IMR-90 (cell line): Measurements from ENCODE around the gene CREBBP. TPM values are rescaled to one million over a fixed set of nuclear protein-coding genes. Genes with fewer than 3 reads are reported as not detected.

Source experiments
- ATAC-seq: fragments of 200-7000 bp; cut with Tn5 transposase; 2 replicates; pipeline ENCODE4 v1.9.1; 2020; ENCODE audit warnings: low read depth, mild to moderate bottlenecking, moderate library complexity
- BruUV-seq: library from RNA; stranded (reverse); fragments of 400-500 nt; replicated peaks from 2 replicates; lab custom pipeline; 2021; lab: Mats Ljungman, UMichigan
- CTCF ChIA-PET: fragments of 300-600 bp; formaldehyde crosslinking; extraction: SDS; loops from one replicate; lab custom pipeline; 2021; ENCODE audit warnings: antibody characterized with exemption; lab: Yijun Ruan, JAX
- POLR2A ChIA-PET: fragments of 300-600 bp; sonication (Branson Sonifier 250); formaldehyde crosslinking; loops from one replicate; lab custom pipeline; 2022; ENCODE audit warnings: antibody characterized with exemption; ENCODE audit not compliant: unreplicated experiment; lab: Charles Lee
- DNase-seq: peaks from one replicate; pipeline ENCODE4 v3.0.0; 2013
- H2AFZ ChIP-seq: replicated peaks from 2 replicates; pipeline ENCODE3; 2013; ENCODE audit warnings: low read length, mild to moderate bottlenecking; ENCODE audit not compliant: poor library complexity
- H2AK5ac ChIP-seq: 2 replicates; pipeline ENCODE4 v1.6.1; 2013; ENCODE audit warnings: low read depth, low read length, inconsistent platforms
- H2AK9ac ChIP-seq: replicated peaks from 2 replicates; pipeline ENCODE3; 2013; ENCODE audit warnings: mild to moderate bottlenecking, low read depth, low read length, moderate library complexity; ENCODE audit not compliant: poor library complexity
- H2BK120ac ChIP-seq: 2 replicates; pipeline ENCODE4 v1.6.1; 2013; ENCODE audit warnings: low read depth, low read length, inconsistent platforms
- H2BK15ac ChIP-seq: 3 replicates; pipeline ENCODE4 v1.6.1; 2013; ENCODE audit warnings: low read depth, low read length, inconsistent platforms
- H2BK20ac ChIP-seq: 2 replicates; pipeline ENCODE4 v1.6.1; 2013; ENCODE audit warnings: low read depth, mild to moderate bottlenecking, inconsistent platforms, low read length, moderate library complexity
- H2BK5ac ChIP-seq: 2 replicates; pipeline ENCODE4 v1.6.1; 2013; ENCODE audit warnings: mild to moderate bottlenecking, low read depth, low read length, inconsistent platforms; ENCODE audit not compliant: poor library complexity, severe bottlenecking
- H3K14ac ChIP-seq: replicated peaks from 2 replicates; pipeline ENCODE4 v1.6.1; 2013; ENCODE audit warnings: low read depth, low read length, inconsistent platforms
- H3K18ac ChIP-seq: 2 replicates; pipeline ENCODE4 v1.6.1; 2013; ENCODE audit warnings: low read depth, low read length, control low read depth
- H3K23ac ChIP-seq: 2 replicates; pipeline ENCODE4 v1.6.1; 2013; ENCODE audit warnings: low read depth, low read length, inconsistent platforms
- H3K27ac ChIP-seq: 2 replicates; pipeline ENCODE4 v1.5.1; 2013; ENCODE audit warnings: mild to moderate bottlenecking, control low read depth, low read length; ENCODE audit not compliant: insufficient read depth
- H3K27me3 ChIP-seq: 2 replicates; pipeline ENCODE4 v1.6.1; 2013; ENCODE audit warnings: low read length; ENCODE audit not compliant: control insufficient read depth, insufficient read depth
- H3K36me3 ChIP-seq: 2 replicates; pipeline ENCODE4 v1.6.1; 2013; ENCODE audit warnings: low read length, mixed read lengths; ENCODE audit not compliant: control insufficient read depth, insufficient read depth
- H3K4ac ChIP-seq: 2 replicates; pipeline ENCODE4 v1.6.1; 2013; ENCODE audit warnings: low read depth, low read length, inconsistent platforms
- H3K4me1 ChIP-seq: 2 replicates; pipeline ENCODE4 v1.6.1; 2013; ENCODE audit warnings: low read length, mixed read lengths; ENCODE audit not compliant: control insufficient read depth, insufficient read depth
- H3K4me2 ChIP-seq: 2 replicates; pipeline ENCODE4 v1.6.1; 2013; ENCODE audit warnings: low read depth, mild to moderate bottlenecking, control low read depth, low read length, moderate library complexity
- H3K4me3 ChIP-seq: 2 replicates; pipeline ENCODE4 v1.5.1; 2013; ENCODE audit warnings: low read depth, mild to moderate bottlenecking, control low read depth, low read length, moderate library complexity; ENCODE audit not compliant: insufficient read depth
- H3K56ac ChIP-seq: 2 replicates; pipeline ENCODE4 v1.6.1; 2013; ENCODE audit warnings: low read length, inconsistent platforms; ENCODE audit not compliant: insufficient read depth; ENCODE audit errors: extremely low read depth
- H3K79me1 ChIP-seq, 2 experiments: 2 replicates each; pipeline ENCODE4 v1.6.1; 2013; ENCODE audit warnings: low read length in 2 of 2, inconsistent platforms in 1 of 2, low read depth in 1 of 2
- H3K9ac ChIP-seq: 2 replicates; pipeline ENCODE4 v1.6.1; 2013; ENCODE audit warnings: low read depth, low read length, control low read depth
- H3K9me1 ChIP-seq: 2 replicates; pipeline ENCODE4 v1.6.1; 2013; ENCODE audit warnings: low read length, inconsistent platforms; ENCODE audit not compliant: insufficient read depth
- H3K9me3 ChIP-seq: 2 replicates; pipeline ENCODE4 v1.6.1; 2013; ENCODE audit warnings: low read length; ENCODE audit not compliant: control insufficient read depth, insufficient read depth
- H4K20me1 ChIP-seq: 2 replicates; pipeline ENCODE4 v1.6.1; 2013; ENCODE audit warnings: low read length, inconsistent platforms; ENCODE audit not compliant: insufficient read depth
- H4K5ac ChIP-seq: 2 replicates; pipeline ENCODE4 v1.6.1; 2013; ENCODE audit warnings: mild to moderate bottlenecking, low read depth, low read length, control low read depth
- H4K8ac ChIP-seq, 2 experiments: 2 replicates each; pipeline ENCODE4 v1.6.1; 2013; ENCODE audit warnings: low read depth in 2 of 2, low read length in 2 of 2, control low read depth in 1 of 2, inconsistent platforms in 1 of 2
- H4K91ac ChIP-seq: 2 replicates; pipeline ENCODE4 v1.6.1; 2013; ENCODE audit warnings: low read depth, low read length, inconsistent platforms; ENCODE audit not compliant: insufficient read depth
- BHLHE40 ChIP-seq: fragments of 150-350 bp; IDR thresholded peaks from 2 replicates; pipeline ENCODE4 v1.6.1; 2016; ENCODE audit warnings: mild to moderate bottlenecking, low read depth, low read length
- MAZ ChIP-seq: IDR thresholded peaks from 2 replicates; pipeline ENCODE4 v1.6.1; 2012; ENCODE audit warnings: low read depth, mild to moderate bottlenecking, low read length, improper control_type of control experiment, moderate library complexity, borderline replicate concordance
- NFE2L2 ChIP-seq: fragments of 150-350 bp; IDR thresholded peaks from 2 replicates; pipeline ENCODE4 v1.6.1; 2016; ENCODE audit warnings: low read depth, mild to moderate bottlenecking, low read length
- RCOR1 ChIP-seq: IDR thresholded peaks from 2 replicates; pipeline ENCODE4 v1.6.1; 2012; ENCODE audit warnings: mild to moderate bottlenecking, low read length, improper control_type of control experiment; ENCODE audit not compliant: insufficient replicate concordance
- USF2 ChIP-seq: fragments of 150-350 bp; IDR thresholded peaks from 2 replicates; pipeline ENCODE4 v1.6.1; 2017; ENCODE audit warnings: mild to moderate bottlenecking, antibody characterized with exemption, low read length, low read depth
- WGBS, 2 experiments: methylation state at CpG; one replicate each; pipeline versions ENCODE4 v1.1.5 to v1.1.7; 2013; ENCODE audit warnings: missing lambda C conversion rate in 2 of 2; ENCODE audit not compliant: insufficient read length in 1 of 2; ENCODE audit errors: extremely low coverage in 2 of 2; 5-methylcytosine and 5-hydroxymethylcytosine counted together
- dilution Hi-C: fragments of 300-500 bp; cut with HindIII; formaldehyde crosslinking; loops from one replicate; pipeline ENCODE4 v1.14.3; 2018; ENCODE audit warnings: low sequenced_read_pairs; ENCODE audit not compliant: unreplicated experiment
- in situ Hi-C: fragments of 300-500 bp; cut with MboI; formaldehyde crosslinking; loops from 3 replicates; pipeline ENCODE4 v1.14.3; 2019; ENCODE audit warnings: low sequenced_read_pairs, inconsistent platforms, mixed read lengths
- intact Hi-C: fragments of 100-400 bp; cut with micrococcal nuclease; formaldehyde crosslinking; loops from 2 replicates; pipeline ENCODE4 v1.10.0; 2022
- polyA plus RNA-seq, 3 experiments: library from polyadenylated mRNA; depleted of rRNA; stranded (reverse); fragments of >200 nt; gene quantifications; 2 replicates each; pipeline ENCODE4 v1.2.3, GENCODE V29; 2012; ENCODE audit warnings: low replicate concordance in 1 of 3
- total RNA-seq: library from RNA; depleted of rRNA; stranded (reverse); fragments of >200 nt; gene quantifications from 2 replicates; pipeline ENCODE4 v1.2.3, GENCODE V29; 2012

Gene CREBBP
- total and polyA plus RNA-seq, 2 of the 4 experiments (the other 2 are of a cell fraction), result 7.3 to 12.5 TPM

DNA sequence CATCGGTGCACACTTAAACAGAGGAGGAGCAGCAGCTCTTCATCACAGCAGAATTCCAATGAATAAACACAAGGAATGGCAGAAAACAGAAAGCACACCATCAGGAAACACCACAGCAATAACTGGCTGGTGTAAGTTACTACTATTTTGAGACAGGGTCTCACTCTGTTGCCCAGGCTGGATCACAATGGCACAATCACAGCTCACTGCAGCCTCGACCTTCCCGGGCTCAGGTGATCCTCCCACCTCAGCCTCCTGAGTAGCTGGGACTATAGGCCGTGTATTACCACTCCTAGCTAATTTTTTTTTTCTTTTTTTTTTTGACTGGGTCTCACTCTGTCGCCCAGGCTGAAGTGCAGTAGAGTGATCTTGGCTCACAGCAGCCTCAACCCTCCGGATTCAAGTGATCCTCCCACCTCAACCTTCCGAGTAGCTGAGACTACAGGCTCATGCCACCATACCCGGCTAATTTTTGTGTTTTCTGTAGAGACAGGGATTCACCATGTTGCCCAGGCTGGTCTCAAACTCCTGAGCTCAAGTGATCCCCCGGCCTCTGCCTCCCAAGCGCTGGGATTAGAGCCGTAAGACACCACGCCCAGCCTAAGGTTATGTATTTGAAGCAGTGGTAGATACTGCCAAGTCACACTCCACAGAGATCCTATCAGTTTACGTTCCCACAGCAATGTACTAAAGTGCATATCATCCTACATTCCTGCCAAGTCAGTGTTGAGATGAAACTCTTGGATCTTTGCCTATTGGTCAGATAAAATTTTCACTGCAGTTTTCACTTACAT, 183.9 kb downstream of the CREBBP start:
- ChIA-PET POLR2A (no interaction called here), CTCF (no interaction called here)
- Histone ChIP-seq H2AK9ac (no peak overlapping the region), H3K4me2 (peak overlapping the region; percentile 1; the same call in 1 of the 2 replicates), H3K18ac (no peak overlapping the region), H3K27ac (peak overlapping the region; percentile 34; the same call in 1 of the 2 replicates), H3K14ac (no peak overlapping the region), H4K8ac (0 out of 4 replicates have a peak overlapping the region, but pooled peaks of 1 of the 2 experiments have one; percentile 10), H3K23ac (no peak overlapping the region), H3K9me3 (no peaks in the 10 kb centered on the region), H3K4me3 (no peak overlapping the region), H4K5ac (no peak overlapping the region; the same call in 1 of the 2 replicates), H2BK5ac (peak overlapping the region; percentile 11), H3K9me1 (0 out of 2 replicates have a peak, but pooled peaks cover 3% of the 10 kb centered on the region), H3K4me1 (peaks cover 4% of the 10 kb centered on the region; the same call in 1 of the 2 replicates), H3K79me1 (peaks cover 30 to 51% of the 10 kb centered on the region in 2 experiments), H3K27me3 (no peaks in the 10 kb centered on the region), H3K4ac (peak overlapping the region; percentile 16; the same call in 1 of the 2 replicates), H3K56ac (no peak overlapping the region), H2BK15ac (no peak overlapping the region), H4K20me1 (peaks cover 8% of the 10 kb centered on the region; the same call in 1 of the 2 replicates), H2AK5ac (no peak overlapping the region), H2AFZ (no peak overlapping the region), H2BK20ac (no peak overlapping the region), H3K36me3 (no peaks in the 10 kb centered on the region), H2BK120ac (no peak overlapping the region), H4K91ac (no peak overlapping the region), H3K9ac (no peak overlapping the region)
- BruUV-seq, result no TSS peak
- DNase-seq, result peak; percentile 94
- 96% methylated on average over 3 of the region's 13 CpGs; no CpG with 5 or more reads in 1 of the 2 experiments for WGBS, 2 experiments
- peak; percentile 98 for ATAC-seq
- TF ChIP-seq USF2 (no peak), RCOR1 (no peak), MAZ (no peak), BHLHE40 (peak; percentile 76; the same call in 1 of the 2 replicates), NFE2L2 (peak; percentile 87)
- dilution Hi-C loops, result no loop called here
- intact Hi-C loops, result loop anchor here (10.0 kb wide), 2 partner anchors 418 to 558 kb away; partner anchors contain the start of gene ADCY9
- in situ Hi-C loops, result no loop called here
